HG02970 (cell line): ENCODE results near the gene MYO3B.
"Not testable (repeated sequence)": the region's sequence is repeated elsewhere in the genome, so short reads cannot be mapped to it uniquely, and the experiment has no call there.

ENCODE experiments used
- ATAC-seq: cut with Tn5 transposase; IDR thresholded peaks from one replicate; pipeline ENCODE4 v1.9.1; 2021; ENCODE audit warnings: mild to moderate bottlenecking, moderate library complexity, moderate number of reproducible peaks; ENCODE audit not compliant: unreplicated experiment, low FRiP score

The MYO3B gene

DNA sequence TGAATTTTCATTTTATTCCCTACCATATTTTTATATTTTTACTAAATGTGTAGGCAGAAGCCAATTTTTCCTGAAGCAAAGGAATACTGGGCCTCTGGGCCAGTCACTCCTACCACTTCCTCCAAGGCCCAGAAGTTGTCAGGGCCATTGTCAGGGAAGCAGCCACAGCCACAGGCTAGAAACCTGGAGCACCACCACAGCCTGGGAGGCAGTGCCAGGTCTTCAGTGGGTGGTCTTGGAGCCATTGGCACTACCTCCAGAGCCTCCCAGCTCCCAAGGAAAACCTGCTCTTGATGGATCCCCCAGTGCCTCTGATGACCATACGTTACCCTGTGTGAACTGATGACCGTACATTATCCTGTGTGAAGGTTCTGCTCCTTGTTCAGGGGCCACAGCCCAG lies 401.6 kb downstream of the MYO3B start:
- no peak for ATAC-seq

DNA sequence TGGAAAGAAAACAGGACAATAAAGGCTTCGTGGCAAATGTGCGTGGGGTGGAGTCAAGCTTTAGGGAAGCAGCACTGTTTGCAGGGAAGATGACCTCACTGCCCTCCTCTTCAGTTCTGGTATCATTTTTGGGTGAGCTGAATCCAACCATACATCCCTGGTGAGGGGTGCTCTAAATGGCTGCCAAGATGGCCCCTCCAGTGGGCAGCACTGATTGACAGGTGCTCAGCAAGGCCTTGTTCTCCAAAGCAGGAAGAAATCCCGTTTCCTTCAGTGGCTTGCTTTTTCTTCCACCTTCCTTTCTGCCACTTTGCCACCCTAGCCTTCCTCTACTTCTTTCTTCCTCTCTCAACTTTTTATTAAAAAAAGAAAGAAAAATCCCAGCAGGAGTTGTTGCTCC lies 404.4 kb downstream of the MYO3B start:
- ATAC-seq: no peak

DNA sequence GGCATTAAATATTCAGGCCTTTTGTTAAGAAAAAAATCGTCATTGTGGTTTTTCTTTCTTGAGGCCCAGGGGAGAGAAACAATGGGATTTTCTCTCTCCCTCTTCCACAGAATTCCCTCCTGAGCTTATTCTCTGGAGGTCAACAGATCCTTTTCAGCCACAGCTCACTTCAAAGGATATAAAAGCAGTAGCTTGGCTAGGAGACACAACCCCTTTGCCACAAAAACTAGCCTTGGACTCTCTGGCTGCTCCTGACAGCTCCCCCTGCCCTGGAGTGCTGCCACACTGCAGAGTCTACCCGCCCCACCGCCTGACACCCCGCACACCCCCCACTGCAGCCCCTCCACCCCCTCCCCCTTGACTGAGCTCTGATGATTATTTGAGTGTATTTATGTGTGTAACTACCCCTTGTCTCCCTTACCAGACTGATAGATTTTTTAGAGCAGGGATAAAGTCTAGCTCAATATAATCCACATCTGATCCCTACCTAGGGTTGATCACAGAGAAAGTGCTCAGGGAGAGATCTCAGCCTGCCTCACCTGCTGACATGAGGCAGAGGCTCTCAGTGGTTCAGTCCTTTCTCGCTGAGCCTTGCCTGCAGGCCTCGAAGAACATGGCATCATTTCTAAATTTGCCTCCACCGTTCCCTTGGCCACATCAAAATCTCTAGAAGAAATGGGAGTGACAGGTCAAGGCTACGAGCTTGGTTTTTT lies 405.0 kb downstream of the MYO3B start:
- no peak for ATAC-seq

DNA sequence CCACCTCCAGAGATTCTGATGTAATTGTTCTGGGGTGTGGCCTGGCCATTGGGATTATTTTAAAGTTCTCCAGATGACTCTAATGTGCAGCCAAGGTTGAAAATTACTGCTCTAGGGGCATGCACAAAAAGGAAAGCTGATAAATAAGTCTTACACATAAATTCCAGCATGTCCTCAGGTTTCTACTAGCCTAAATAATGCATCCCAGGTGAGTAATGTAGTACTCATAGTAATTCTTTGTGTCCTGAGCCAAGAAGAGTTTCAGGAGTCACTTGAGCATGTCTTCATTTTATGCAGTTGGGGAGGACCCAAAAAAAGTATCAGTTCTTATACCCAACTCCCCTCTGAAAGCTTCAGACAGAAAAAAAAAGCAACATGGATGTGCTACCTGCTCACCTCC lies 407.1 kb downstream of the MYO3B start:
- ATAC-seq: no peak

DNA sequence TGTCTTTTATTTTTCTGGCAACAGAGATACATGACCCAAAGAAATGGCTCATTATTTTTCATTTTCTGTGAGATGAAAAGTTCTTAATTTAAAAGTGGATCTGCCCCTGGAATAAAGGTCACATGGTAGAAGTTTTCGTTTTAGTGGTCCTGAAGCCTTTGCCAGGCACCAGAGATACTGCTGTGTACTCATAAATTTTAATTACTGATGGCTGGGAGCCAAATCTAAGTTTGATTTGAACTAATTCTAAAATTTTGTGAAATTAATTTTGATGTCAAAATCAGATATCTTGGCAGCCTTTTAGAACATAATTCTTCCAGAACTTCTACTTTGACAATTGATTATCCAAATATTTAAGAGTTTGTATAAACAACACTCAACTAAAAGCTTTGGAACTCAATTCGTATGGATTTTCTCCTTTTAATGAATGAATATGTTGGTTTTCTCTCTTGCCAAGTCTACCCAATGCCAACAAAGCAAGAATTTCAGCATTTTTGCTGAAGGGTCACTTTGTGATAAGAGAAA lies 408.7 kb downstream of the MYO3B start:
- ATAC-seq: no peak

DNA sequence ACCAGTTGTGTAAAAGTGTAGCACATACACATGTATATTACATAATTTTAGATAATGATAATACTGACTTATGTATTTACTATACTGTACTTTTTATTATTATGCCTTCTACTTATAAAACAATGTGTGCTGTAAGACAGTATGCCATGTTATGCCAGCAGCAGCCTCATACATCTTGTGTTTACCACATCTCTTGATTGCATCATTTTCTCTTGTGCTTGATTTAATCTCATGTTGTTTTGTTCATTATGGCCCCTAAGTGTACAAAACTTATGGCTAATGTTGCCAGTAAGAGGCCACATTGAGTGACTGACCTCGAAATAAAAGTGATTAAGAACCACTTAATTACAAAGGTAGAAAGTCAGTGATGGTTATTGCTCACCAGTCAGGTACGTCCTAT lies 409.2 kb downstream of the MYO3B start:
- ATAC-seq: no peak

DNA sequence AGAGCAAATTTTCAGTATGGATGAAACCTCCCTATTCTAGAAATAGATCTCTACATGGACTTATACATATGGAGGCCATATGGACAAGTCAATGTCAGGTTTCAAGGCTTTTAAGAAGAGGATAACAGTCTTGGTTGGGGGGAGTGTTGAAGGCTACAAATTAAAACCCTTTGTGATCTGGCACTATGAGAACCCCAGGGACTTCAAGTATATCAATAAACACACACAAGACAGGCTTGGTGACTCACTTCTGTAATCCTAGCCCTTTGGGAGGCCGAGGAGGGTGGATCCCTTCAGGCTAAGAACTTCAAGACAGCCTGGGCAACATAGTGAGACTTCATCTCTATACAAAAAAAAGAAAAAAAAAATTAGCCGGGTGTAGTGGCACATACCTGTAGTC lies 410.0 kb downstream of the MYO3B start:
- ATAC-seq: no peak

DNA sequence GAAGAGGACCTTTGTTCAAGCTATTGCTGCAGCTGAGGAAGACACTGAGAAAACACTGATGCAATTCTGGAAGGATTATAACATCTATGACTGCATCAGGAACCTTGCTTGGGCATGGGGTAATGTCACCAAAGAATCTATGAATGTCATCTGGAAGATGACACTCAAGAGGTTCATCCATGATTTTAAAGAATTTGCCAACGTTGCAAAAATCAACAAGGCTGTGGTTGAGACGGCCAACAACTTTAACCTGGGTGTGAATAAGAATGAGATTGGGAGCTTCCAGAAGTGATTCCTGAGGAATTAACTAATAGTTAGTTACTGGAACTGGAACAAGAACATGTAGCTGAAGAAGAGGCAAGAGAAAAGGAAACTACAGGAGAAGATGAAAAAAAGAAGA lies 410.8 kb downstream of the MYO3B start:
- no peak for ATAC-seq

DNA sequence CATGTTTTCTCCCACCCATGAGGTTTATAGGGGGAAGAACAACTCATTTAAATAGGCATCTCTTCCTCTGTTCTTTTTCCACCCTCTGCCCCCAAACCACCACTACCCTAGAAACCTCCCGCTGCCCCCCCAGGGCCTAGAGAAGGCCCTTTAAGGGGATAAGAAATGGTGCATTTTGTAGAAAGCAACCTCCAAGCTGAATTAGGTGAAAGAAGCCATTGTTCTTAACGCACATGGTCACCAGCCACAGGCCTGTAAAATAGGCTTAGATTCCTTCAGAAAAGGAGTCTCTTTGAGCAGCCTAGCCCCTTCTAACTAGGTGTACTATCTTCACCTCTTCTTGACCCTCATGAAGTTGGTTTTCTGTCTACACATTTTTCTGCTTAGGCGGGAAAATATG lies 418.6 kb downstream of the MYO3B start:
- ATAC-seq: no peak

DNA sequence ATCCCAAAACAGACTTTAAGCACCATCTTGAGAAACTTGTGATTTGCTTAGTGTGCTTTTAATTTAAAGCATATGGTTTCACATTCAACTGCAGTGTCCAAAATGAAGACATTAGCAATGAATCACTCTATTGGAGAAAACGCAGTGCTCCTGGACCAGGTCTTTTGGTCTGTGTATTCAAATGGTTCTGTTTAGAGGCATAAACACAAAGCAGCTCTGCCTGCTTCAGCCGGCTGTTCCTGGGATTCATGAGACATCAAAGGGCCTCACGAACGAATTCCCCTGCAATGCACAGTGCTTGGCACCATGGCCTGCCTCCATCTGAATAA lies 420.1 kb downstream of the MYO3B start:
- no peak for ATAC-seq

DNA sequence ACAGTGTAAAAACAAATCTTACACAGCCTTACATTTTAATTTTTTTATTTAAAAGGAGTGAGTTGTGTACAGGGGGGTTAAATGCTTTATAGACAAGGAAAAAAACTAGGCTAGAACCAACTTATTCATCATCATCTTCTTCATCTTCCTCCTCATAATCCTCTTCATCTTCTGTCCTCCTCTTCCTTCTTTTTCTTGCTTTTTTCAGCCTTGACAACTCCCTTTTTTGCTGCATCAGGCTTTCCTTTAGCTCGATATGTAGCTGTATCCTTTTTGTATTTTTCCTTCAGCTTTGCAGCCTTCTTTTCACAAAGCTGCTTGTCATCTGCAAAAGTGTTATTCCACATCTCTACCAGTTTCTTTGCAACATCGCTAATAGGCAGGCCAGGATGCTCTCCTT lies 423.5 kb downstream of the MYO3B start:
- no peak for ATAC-seq

DNA sequence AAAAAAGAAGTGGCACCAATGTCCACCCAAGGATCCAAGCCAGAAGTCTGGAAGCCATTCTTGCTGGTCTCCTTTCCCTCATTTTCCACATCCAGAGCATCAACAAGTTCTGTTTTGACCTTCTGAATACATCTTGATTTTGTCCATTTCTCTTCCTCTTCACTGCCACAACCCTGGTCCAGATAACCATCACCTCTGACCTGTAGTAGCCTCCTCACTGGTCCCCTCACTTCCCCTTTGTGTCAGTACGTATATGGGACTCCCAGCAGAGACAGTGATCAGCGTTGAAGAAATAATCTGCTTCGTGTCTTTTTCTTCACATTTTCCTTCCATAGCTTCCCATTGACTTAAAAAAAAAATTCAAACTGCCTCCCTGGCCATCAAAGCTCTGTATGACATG lies 427.9 kb downstream of the MYO3B start:
- ATAC-seq: no peak

DNA sequence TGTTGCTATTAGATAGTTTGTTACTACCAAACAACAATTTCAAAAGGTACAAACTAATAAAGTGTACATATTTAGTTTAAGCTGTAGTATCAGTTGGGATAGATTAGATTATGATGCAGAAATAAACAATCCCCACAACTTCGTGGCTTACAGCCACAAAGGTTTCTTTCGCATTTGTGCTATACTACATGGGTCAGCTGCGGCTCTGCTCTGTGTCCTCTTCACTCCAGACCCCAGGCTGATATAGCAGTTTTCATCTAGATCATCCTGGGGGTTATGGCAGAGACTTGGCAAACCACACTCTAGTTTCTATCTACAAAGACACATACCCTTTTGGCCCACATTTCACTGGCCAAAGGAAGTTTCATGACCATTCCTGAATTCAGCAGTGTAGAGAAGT lies 429.2 kb downstream of the MYO3B start:
- no peak for ATAC-seq

DNA sequence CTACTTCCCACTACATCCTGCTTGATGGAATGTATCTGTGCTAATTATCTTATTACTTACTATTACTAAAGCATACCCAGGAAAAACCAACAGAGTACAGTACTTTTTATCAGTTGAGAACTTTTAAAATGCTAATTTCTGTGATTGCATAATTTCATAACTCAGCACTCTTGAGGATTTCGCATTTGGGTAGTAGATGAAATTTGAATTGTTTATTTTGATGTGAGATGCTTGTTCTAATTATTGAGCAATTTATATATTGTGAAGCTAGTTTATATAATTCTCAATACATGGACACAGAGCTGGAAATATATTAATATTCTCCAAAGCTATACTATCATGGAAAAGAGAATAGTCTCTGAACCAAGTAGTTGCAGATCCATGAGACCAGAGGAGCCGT lies 432.7 kb downstream of the MYO3B start:
- no peak for ATAC-seq

DNA sequence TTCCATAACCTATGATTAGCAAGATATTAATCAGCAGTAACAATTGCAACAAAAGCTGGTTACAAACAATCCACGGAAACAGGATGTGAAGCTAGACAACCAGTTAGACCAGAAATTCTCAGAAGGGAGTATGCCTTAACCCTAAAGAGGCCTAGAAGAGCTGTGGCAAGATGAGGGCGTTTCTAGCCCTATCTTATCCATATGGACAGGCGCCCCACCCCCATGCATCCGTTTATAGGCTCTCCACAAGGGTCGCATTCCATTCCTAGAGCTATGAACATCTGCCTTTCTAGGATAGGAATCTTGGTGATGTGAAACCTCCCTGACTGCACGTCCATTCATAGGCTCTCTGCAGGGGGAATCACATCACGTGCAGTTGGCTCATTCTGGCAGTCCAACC lies 441.0 kb downstream of the MYO3B start:
- not testable (repeated sequence) for ATAC-seq

DNA sequence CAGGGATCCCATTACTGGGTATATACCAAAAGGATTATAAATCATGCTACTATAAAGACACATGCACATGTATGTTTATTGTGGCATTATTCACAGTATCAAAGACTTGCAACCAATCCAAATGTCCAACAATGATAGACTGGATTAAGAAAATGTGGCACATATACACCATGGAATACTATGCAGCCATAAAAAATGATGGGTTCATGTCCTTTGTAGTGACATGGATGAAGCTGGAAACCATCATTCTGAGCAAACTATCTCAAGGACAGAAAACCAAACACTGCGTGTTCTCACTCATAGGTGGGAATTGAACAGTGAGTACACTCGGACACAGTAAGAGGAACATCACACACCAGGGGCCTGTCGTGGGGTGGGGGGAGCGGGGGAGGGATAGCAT lies 457.1 kb downstream of the MYO3B start:
- ATAC-seq: not testable (repeated sequence)

DNA sequence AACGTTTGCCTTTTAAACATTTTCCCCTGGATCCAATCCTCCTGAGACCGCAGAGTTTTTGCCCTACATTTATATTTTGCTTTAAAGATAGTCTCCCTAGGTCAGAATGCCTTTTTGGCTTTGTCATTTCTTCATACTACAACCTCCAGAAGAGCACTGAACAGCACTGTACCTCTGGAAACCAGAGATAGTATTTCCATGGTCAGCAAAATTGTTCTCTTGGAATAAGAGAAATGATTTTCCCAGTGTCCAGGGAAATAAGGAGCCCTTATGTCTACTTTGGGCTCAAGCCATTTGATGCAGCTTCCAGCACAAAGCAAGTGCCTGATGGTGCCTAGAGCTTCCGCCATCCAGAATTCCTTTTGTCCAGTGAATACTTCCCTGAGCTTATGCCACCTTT lies 461.7 kb downstream of the MYO3B start:
- ATAC-seq: no peak

DNA sequence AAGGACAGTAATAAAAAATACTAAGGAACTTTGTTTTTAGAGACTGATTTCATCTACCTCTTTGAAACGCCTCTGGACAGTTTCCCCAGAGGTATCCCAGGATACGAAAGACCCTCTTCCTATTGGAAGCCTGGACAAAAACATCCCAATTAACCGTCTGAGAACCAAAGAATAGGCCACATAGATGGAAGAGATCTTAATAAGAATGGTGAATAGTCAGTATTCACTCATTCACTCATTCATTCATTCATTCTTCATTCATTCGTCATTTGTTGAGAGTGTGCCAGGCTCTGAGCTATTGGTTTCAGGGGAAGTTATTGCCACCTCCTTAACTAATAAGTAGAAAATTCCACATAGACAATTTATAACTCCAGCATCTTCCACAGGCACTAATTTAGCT lies 464.0 kb downstream of the MYO3B start:
- ATAC-seq: no peak

DNA sequence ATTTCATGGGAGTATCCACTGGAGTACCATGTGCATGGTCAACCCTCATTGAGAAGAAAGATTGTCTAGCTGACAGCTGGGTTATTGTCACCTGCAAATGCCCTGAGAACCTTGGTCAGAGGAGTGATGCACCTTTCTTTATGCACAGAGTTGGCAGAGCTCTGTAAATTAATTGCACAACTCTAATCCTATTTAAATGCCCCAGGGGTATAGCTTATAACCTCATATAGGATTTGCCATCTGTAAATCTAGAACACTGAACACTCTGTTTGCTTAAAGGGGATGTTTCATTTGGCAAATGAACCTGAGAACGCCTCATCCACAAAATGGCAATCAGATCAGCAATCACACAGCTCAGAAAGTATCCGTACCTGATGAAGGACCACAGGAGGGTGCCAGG lies 465.4 kb downstream of the MYO3B start:
- no peak for ATAC-seq

DNA sequence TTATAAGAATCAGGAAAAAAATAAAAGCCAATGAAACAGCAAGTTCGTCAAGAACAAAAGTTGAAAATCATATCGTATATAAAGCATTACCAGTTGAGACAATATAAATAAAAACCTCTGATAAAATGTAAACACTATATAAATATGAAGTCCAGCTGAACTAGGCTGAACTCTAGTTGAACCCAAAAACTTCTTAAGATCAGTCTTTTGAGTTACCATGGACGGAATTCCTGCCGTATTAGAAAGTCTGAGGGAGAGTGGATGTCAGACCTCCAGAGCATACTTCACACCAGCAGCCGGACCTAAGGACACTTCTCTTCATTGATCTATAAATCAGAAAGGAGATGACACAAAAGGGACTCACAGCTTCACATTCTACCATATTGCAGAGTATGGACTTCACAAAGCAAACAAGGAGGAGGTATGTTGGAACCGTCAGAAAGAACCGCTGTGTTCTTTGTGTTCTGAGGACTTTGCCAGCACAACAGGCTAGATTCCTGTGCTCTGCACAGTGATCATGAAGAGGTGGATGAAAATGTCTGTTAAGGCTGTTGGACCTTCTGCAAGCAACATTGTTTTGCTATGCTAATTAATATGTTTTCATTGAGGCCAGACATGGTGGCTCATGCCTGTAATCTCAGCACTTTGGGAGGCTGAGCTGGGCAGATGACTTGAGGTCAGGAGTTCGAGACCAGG lies 469.9 kb downstream of the MYO3B start:
- no peak for ATAC-seq

DNA sequence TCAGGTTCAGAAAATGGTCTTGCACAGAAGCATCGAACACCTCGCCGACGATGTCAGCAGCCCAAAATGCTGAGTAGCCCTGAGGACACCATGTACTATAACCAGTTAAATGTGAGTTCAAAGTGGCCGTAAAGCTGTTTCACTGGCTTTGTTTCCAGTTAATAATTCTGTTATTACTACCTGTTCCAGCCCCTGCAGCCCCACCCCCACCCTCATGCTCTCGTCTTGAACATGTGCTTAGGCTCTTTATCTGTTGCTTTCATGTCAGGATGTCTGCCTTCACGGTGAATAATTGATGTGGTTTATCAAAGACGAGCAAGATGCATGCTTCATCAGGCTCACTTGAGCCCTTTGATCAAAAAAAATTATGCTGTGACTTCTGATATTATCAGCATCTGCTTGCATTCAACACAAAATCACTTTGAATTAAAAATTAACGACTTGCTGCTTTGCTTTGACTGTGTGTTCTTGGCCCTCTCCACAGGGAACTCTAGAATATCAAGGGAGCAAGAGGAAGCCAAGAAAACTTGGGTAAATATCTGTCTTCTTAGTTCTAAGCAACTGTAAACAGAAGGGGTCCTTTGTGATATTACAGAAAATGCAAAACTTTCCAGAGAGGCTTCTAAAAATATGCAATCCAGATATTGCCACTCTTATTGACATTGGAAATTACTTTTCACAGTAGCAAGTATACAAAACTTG lies 473.8 kb downstream of the MYO3B start:
- ATAC-seq: no peak
